Measurements from ENCODE around the gene TMED9. TPM values are rescaled to one million over a fixed set of nuclear protein-coding genes. Genes with fewer than 3 reads are reported as not detected.

TMED9 gene
- total and polyA plus RNA-seq, 2 donors (not counting 3 experiments of a cell fraction or from before 2014, with no cell fraction given) = 291 to 331 TPM

DNA sequence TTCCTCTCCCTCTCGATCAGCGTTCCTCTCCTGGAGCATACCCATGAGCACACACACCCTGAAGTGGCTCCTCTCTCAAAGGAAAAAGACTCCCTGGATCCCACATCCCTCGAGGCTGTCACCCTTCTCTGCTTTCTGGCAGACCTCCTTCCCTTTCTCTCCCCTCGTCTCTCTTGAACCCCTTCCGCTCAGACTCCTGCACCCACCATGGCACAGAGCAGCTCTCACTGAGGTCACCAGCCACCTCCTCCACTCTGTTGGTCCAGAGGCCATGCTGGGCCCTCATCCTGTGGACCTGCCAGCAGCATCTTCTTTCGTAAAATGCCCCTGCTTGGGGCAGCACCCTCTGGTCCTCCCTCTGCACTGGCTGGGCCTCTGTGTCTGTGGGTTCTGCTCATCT, 13.7 kb downstream of the TMED9 start:
- no peak overlapping the region for H3K9ac ChIP-seq (replicated peaks; ENCODE audit: extremely low read depth, insufficient read depth, low read length)
- H3K36me3 ChIP-seq (ENCODE audit: control insufficient read depth in 2 of 2, extremely low read depth in 1 of 2, insufficient read depth in 2 of 2, low read length in 2 of 2) = peaks cover 0 to 9% of the 10 kb centered on the region in 2 experiments
- no TSS peak for BruUV-seq (replicated peaks)
- H2AFZ ChIP-seq (ENCODE audit: low read depth, low read length) = no peak overlapping the region
- H3K9me3 ChIP-seq (replicated peaks; ENCODE audit: control insufficient read depth, insufficient read depth, low read length) = no peaks in the 10 kb centered on the region
- ChIA-PET CTCF (no interaction called here), POLR2A (no interaction called here)
- H3K79me2 ChIP-seq (ENCODE audit: control insufficient read depth, insufficient read depth, low read length) = peaks cover under 1% of the 10 kb centered on the region
- H3K27me3 ChIP-seq (ENCODE audit: control insufficient read depth in 2 of 2, insufficient read depth in 2 of 2, low read length in 2 of 2) = no peaks in the 10 kb centered on the region
- intact Hi-C loops (cut with micrococcal nuclease) (loop anchor here (2.0 kb wide), 1 partner anchor 465 kb away; no protein-coding TSS in a partner anchor), dilution Hi-C loops (cut with MboI; ENCODE audit: extremely low pct_ligation_motif_present, low sequenced_read_pairs) (no loop called here)
- FAIRE-seq (no peak), DNase-seq (ENCODE audit: low read depth, low spot score) (no peak)
- no peak overlapping the region for H3K27ac ChIP-seq (ENCODE audit: insufficient read depth, low read depth, low read length)
- no peak for TF ChIP-seq MYC (IDR thresholded peaks at IDR 0.05; ENCODE audit: low read depth, low read length)
- TF ChIP-seq JUN (IDR thresholded peaks at IDR 0.05; ENCODE audit: borderline replicate concordance, insufficient read depth, insufficient read length, low read depth) = no peak
- TF ChIP-seq, protein P1, sequence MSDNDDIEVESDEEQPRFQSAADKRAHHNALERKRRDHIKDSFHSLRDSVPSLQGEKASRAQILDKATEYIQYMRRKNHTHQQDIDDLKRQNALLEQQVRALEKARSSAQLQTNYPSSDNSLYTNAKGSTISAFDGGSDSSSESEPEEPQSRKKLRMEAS (IDR thresholded peaks at IDR 0.05; ENCODE audit: insufficient read depth, insufficient read length) = no peak
- no peak for TF ChIP-seq EZH2 (IDR thresholded peaks at IDR 0.05; ENCODE audit: borderline replicate concordance, low read depth, low read length, severe bottlenecking)
- TF ChIP-seq, protein P2, sequence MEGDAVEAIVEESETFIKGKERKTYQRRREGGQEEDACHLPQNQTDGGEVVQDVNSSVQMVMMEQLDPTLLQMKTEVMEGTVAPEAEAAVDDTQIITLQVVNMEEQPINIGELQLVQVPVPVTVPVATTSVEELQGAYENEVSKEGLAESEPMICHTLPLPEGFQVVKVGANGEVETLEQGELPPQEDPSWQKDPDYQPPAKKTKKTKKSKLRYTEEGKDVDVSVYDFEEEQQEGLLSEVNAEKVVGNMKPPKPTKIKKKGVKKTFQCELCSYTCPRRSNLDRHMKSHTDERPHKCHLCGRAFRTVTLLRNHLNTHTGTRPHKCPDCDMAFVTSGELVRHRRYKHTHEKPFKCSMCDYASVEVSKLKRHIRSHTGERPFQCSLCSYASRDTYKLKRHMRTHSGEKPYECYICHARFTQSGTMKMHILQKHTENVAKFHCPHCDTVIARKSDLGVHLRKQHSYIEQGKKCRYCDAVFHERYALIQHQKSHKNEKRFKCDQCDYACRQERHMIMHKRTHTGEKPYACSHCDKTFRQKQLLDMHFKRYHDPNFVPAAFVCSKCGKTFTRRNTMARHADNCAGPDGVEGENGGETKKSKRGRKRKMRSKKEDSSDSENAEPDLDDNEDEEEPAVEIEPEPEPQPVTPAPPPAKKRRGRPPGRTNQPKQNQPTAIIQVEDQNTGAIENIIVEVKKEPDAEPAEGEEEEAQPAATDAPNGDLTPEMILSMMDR (IDR thresholded peaks at IDR 0.05; ENCODE audit: extremely low read depth in 1 of 2, insufficient read depth in 1 of 2, low read depth in 1 of 2, low read length in 2 of 2) = no peak
- no peak for TF ChIP-seq GATA2 (IDR thresholded peaks at IDR 0.05; ENCODE audit: insufficient read depth, insufficient read length, low read depth, low read length)
- no peak for TF ChIP-seq POLR2AphosphoS5 (IDR thresholded peaks at IDR 0.05; ENCODE audit: insufficient read depth, low read depth, low read length)
- H3K4me1 ChIP-seq (ENCODE audit: control insufficient read depth, extremely low read depth, insufficient read depth, low read length) = peaks cover 5% of the 10 kb centered on the region
- no peaks in the 10 kb centered on the region for H3K9me1 ChIP-seq (replicated peaks; ENCODE audit: control insufficient read depth, extremely low read depth, insufficient read depth, low read length)
- no peak overlapping the region for H3K4me3 ChIP-seq (replicated peaks in 1 of 3; ENCODE audit: insufficient read depth in 1 of 3, low read depth in 1 of 3, low read length in 3 of 3)
- no peak overlapping the region for H3K4me2 ChIP-seq (ENCODE audit: insufficient read depth, low read length)
- no peaks in the 10 kb centered on the region for H4K20me1 ChIP-seq (replicated peaks; ENCODE audit: control insufficient read depth, extremely low read depth, insufficient read depth, low read length)
